GM18873 (cell line): ENCODE results near the gene PIP4K2A.
"Not testable (repeated sequence)": the region's sequence is repeated elsewhere in the genome, so short reads cannot be mapped to it uniquely, and the experiment has no call there.

ENCODE experiments used
- ATAC-seq: cut with Tn5 transposase; IDR thresholded peaks from one replicate; pipeline ENCODE4 v1.9.1; 2021; ENCODE audit warnings: mild to moderate bottlenecking, moderate library complexity, moderate number of reproducible peaks; ENCODE audit not compliant: unreplicated experiment, low FRiP score

Gene PIP4K2A

DNA sequence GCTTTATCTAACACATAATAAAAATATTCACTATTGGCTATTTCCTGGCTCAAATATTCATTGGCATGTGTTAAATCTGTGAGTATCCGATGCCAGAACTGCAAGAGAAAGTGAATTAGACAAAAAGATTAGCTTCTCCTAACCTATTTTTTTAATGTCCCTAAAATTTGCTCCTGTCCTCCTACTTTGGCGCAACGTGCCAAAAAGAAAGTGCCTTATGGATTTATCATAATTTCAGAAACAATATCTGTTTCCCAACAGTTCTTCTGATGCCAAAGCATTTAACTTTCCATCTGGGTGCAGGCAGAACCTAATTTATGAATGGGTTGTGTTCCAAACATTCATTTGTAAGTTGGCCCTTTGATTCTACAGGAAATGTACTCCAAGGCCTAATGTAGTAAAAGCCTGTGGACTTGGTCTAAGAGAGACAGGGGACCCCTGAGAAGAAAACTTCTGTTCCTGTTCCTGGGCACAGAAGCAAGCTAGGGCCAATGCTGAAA lies 15.4 kb downstream of the PIP4K2A start:
- no peak for ATAC-seq

DNA sequence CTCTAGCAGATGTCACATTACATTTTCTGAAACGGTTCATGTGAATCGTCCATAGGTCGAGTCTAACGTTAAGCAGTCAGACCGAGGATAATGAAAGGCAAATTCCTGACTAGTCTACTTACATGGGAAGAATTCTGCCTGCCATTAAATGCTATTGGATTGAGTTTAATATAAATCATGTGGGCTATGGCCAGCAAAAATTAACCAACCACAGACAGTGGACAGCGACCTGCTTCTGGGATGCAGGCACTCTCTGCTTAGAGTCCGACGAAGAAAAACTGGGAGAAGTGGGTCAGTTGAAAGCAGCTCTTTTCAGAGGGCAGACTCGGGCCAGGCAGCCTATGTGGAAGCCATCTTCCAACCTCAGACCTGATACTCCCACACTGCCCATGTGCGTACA lies 16.6 kb downstream of the PIP4K2A start:
- no peak for ATAC-seq

DNA sequence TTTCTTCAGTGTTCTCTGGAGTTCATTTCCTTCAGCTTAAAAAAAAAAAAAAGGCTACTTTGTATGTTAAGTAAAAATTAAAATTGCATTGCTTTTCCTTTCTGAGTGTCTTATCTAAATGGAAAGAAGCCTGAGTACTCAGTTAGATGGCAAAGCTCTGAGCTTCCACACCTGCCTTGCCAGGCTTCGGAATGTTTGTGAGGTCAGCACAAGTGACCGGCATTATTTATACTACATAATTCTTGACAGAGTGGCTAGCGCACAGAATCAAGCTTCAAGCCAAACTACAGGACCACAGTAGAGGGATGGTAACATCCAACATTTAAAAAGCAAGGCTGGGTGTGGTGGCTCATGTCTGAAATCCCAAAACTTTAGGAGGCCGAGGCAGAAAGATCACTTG lies 17.3 kb downstream of the PIP4K2A start:
- ATAC-seq: no peak

DNA sequence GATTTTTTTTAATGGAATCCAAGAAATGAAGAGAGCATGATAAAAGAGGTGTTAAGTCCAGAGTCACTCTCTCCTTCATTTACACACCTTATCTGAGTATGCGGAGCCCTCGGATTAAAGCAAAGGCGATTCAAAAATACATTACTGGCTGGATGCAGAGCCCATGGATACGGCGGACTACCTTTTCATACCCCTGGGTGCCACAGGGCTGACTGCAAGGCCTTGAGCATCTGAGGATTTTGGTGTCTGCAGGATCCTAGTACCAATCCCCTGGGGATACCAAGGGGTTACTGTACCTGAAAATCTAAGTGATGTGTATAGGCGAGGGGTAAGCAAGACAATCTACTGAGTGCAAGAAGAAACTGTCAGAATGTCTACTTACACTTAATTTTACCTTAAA lies 20.5 kb downstream of the PIP4K2A start:
- no peak for ATAC-seq

DNA sequence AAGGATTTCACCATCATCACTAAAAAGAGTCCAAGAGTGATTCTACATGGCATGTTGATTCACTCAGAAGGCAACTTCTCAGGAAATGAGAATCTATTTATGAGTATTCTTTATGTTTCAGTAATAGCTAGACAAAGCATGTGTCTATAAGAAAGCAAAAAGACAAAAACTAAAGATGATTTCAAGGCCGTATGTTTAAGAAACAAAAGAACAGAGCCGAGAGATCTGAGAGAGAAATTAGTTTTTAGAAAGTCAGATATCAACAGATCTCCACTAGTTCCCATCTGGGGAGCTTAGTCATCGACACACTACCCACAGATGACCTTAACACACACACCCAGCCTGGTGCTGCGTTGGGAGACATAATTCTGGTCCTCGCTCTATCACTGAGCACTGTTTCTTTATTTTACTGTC lies 21.0 kb downstream of the PIP4K2A start:
- ATAC-seq: peak; percentile 33

DNA sequence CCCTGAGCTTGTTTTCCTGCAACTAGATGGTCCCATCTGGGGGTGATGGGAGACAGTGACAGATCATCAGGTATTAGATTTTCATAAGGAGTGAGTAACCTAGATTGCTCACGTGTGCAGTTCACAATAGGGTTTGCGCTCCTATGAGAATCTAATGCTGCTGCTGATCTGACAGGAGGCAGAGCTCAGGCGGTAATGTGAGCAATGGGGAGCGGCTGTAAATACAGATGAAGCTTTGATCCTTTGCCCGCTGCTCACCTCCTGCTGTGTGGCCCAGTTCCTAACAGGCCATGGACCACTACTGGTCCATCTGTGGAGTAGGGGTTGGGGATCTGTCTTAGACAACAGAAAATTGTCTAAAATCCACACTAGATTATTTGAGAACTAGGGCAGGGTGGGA lies 22.3 kb downstream of the PIP4K2A start:
- ATAC-seq: not testable (repeated sequence)

DNA sequence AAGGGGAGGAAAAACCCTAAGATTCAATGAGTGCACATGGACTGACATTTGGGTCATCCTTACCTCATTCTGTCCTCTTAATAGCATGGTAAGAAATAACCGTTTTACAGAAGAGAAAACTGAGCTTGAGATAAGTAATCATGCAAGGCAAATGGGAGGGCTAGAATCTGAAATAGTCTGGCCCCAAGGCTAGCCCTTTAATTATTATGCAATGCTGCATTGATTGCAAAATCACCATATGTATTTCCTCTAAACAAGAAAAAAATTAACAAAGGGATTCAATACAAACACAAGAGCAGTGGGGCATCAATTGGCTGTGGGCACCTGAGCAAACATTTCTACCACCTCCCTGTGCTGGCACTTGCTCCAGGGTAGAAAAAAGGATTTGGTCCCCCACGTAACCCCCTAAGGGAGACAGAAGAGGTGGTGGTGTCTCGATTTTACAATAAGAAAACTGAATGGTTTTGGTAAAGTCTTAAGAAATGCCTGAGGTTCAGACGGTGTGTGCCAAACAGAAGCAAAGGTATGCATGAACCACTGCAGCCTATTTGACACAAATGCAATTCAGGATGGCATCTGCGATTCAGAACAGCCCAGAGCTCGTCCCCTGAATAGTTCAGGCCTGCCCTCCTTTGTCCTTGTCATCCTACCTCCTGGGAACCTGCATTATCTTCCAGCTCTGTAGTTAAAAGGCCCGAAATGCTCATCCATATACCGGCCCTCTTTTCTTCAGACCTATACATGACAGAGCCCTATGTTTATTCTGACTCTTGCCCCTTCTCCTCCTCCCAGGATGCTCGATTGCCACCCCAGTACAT lies 23.6 kb downstream of the PIP4K2A start:
- ATAC-seq: no peak

DNA sequence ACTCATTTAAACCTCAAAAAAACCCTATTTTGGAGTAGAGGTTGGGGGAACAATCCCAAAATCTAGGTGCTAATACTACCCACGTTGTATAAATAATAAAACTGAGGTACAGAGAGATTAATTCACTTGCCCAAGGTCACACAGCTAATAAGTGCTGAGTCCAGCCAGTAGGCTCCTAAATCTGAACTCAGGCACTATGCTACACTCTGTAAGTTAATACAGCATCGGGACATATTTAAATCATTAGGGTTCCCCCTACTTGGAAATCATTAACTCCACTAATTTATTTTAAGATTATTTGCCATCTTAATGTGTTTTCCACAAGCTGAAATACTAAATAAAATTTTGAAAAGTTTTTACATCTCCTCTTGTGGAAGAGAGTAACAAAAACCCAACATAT lies 24.2 kb downstream of the PIP4K2A start:
- no peak for ATAC-seq

DNA sequence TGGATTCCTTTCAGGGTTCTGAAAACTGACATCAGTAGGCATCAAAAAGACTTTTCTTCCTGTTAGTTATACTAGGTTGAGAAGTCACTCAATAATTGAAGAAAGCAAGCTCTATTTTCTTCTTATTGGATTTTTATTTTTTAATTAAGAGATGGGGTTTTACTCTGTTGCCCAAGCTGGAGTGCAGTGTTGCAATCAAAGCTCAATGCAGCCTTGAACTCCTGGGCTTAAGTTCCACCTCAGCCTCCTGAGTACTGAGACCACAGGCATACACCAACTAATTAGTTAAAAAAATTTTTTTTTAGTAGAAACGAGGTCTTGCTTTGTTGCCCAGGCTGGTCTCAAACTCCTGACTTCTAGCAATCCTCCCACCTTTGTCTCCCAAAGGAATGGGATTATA lies 28.0 kb downstream of the PIP4K2A start:
- ATAC-seq: no peak

DNA sequence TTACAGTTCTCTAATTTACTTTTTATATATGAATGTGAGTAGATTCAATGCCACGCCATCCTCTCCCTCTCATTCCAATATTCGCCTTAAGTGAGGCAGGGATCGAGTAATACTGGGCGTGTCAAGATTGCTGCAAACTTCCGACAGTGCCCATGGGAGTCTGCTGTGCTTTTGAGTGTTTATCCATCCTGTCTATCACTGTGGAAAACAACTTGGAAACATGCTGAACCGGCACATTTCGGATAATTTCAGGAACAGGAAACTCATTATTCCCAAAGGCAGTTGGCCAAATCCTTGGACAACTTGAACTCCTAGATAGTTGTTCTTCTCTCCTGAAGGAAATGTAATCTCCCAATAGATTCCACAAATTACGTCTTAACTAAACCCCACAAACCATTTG lies 28.5 kb downstream of the PIP4K2A start:
- ATAC-seq: no peak

DNA sequence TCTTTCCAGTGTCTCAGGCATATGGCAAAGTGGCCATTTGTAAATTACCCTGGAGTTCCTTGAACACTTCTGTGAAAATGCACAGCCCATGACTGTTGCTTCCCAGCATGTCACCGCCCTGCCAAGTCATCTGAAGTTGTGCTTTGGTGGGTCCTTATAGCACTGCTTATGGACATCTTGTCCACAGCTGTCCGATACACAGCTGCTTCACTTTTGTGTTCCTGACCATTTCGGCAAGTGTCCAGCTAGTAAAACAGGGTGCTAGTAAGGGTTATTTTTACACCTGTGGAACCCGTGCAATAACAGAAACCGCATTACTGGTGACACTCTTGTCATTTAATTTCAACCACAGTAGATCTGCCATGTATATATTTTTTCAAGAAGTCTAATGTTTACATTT lies 29.7 kb downstream of the PIP4K2A start:
- no peak for ATAC-seq

DNA sequence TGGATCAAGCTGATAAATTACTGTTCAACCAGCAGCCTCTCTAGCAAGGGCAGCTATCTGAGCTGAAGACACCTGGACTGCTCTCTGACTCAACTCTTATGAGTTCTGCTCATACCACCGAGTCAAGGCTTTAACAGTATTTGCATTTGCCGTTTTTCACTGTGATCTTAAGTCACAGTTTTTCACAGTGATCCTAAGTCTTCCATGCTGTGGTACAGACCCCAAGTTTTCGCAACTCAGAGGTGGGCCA lies 31.3 kb downstream of the PIP4K2A start:
- peak; percentile 58 for ATAC-seq

DNA sequence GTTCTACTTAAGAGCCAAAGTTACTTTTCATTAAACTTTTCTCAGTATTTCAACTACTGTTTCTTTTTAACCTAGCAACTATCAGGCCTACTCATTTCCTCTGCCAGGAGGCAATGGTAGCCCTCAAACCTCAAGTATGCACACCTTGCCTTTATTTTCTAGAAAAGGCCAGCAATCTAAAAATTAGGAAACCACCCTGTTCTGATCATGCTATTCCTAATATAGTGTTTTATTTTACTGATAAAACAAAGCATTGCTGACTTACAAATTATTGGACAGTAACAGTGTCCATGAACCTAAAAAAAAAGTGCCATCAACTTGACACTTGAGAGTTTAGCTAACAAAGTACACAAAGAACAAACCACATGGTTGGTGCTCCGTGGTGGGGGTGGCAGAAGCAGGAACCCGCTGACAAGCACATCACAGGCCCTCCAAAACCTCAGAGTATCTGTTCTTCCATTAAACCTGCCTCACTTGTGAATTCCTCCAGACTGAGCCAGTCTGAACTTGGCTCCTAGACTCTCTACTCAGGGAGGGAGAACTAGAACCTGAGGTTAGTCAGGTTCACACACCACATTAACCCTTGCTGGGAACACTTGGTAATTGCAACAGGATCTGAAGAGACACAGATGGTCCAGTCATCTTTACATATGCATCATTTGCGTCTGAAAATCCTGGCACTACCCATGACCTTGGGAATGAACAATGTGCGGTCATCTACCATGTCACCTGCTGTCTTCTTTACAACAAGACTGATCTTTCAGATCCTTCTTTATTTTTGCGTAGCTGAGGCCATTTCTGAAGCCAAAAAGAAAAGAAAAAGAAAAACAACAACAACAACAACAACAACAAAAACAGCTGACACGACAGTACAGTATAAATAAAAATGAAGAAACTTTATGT lies 31.9 kb downstream of the PIP4K2A start:
- ATAC-seq: no peak

DNA sequence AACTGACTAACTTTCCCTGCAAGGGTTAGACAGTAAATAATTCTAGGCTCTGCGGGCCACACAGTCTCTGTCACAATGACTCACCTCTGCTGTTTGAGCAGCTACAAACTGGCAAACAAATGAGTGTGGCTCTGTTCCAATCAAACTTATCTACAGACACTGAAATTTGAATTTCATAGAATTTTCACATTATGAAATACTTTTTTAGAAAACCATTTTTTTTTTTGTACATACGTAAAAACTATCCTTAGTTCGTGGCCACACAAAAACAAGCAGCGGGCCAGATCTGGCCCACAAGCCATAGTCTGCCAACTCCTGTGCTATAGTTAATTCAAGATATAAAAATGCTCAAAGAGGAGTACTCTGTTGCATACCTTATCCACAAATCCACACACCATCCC lies 32.6 kb downstream of the PIP4K2A start:
- no peak for ATAC-seq

DNA sequence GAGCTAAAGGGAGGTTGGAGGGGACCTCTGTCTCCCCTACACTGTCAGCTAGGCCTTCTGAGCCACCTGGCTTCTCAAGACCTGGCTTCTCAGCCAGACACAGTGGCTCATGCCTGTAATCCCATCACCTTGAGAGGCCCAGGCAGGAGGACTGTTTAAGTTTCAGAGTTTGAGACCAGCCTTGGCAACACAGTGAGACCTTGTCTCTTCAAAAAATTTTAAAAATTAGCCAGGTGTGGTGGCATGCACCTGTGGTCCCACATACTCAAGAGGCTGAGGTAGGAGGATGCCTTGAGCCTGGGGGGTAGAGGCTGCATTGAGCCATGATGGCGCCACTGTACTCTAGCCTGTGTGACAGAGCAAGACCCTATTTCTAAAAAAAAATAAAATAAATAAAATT lies 33.1 kb downstream of the PIP4K2A start:
- no peak for ATAC-seq

DNA sequence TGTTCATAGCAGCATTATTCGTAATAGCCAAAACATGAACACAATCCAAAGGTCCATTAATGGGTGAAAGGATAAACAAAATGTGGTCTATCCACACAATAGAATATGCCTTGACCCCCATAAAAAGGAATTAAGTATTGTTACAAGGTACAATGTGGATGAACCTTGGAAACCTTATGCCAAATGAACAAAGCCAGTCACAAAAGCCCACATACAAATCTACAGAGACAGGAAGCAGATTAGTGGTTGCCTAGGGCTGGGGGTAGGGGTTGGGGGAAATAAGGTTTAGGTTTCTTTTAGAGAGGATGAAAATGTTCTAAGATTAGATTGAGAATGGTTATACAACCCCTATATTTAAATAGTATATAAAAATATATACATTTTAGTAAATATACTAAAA lies 34.8 kb downstream of the PIP4K2A start:
- no peak for ATAC-seq

DNA sequence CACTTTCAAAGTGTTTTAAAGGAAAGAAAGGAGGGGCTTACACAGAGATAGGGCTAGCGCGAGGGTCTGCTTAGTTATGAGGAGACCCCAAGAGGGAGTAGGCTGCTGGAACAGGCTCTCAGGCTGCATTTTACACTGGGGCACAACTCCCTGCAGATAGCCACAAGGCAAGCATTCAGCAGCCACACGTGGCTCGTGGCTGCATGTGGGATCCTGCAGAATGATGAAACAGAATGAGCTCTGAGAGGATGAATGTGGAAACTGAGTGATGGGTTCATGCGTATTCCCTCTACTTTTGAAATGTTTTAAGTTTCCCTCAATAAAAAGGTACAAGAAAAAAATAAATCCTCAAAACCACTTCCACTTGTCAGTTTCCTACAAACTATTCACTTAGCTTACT lies 37.0 kb downstream of the PIP4K2A start:
- no peak for ATAC-seq

DNA sequence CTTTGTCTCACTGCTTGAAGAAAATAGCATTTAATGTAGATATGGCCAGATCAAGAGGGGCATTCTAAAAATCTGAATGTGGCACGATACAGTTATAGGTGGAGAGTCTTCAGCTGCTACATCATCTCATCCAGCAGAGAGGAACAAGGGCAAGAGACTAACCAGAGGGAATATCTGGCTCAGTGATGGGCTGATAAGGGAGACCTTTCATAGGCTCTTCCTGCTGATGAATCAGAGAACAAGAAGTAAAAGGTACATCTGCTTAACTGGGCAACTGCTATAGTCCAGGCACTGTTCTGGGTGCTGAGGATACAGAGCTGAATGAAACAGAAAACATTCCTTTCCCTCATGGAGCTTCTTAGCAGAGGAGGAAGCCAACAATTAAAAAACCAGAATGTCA lies 37.9 kb downstream of the PIP4K2A start:
- no peak for ATAC-seq

DNA sequence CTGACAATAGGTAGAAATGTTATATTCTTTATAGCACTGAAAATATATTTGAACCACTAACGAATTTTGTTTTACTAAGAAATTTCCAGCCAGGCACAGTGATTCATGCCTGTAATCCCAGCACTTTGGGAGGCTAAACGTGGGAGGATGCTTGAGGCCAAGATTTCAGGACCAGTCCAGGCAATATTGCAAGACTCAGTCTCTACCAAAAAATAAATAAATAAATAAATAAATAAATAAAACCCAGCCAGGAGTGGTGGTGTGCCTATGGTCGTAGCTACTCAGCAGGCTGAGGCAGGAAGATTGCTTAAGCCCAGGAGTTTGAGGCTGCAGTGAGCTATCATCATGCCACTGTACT lies 39.8 kb downstream of the PIP4K2A start:
- ATAC-seq: no peak

DNA sequence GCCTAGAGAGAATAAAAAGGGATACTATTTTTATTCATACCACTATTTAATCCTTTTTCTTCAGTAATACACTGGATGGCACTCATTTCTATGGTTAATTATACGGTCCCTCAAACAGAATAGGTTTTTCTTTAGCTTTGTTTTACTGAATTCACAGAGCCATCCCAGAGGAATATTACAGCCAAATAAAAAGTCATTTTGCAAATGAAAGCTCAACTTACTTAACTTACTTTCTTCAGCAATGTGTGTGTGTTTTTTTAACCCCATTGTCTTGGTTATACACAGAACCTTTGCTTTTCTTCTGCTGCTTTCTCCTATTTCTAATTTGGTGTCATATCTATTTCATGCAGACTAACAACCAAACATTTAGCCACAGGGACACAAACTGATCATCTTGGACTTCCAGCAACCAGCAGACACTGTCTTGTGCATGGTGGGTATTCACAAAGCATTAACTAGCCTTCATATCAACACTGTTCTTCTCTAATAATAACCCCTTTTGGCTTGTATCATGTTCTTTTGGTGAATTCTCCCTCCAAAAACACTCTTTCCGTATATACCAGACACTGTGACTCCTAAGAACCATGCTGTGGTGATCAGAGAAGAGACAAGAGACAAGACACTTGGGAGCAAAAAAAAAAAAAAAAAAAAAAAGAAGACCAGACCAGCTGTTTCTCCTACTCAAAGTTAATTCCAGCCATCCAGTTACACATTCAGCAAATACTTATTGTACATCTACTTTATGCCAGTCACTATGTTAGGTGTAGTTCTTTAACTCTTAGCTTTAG lies 40.4 kb downstream of the PIP4K2A start:
- no peak for ATAC-seq

DNA sequence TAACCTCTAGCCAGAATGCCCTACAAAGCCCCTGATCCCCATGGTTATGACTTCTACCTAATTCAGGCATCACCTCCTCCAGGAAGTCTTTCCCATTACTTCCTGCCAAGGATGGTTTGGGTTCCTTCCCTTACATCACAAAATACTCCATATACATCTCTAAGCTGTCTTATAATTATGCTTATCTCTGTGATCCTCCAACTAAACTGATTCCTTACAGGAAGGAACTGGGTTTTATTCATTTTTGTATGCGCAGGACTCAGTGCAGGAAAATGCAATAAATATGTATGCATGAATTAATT lies 41.3 kb downstream of the PIP4K2A start:
- ATAC-seq: no peak
